Endodermal cell (in vitro differentiated cells): ENCODE measurements around the gene RAVER2. TPM values are rescaled to one million over a fixed set of nuclear protein-coding genes. Genes with fewer than 3 reads are reported as not detected.

Source experiments
- DNase-seq: peaks from one replicate; pipeline ENCODE4 v3.0.0-alpha.2; 2017
- H3K27ac ChIP-seq: 2 replicates; pipeline ENCODE4 v1.5.1; 2013; ENCODE audit warnings: mild to moderate bottlenecking, low read depth, low read length, moderate library complexity
- H3K27me3 ChIP-seq: 2 replicates; pipeline ENCODE4 v1.6.1; 2013; ENCODE audit warnings: mild to moderate bottlenecking, low read length, moderate library complexity; ENCODE audit not compliant: insufficient read depth, control insufficient read depth, poor library complexity, severe bottlenecking
- H3K36me3 ChIP-seq: 2 replicates; pipeline ENCODE4 v1.7.0; 2013; ENCODE audit warnings: mild to moderate bottlenecking, low read length, moderate library complexity; ENCODE audit not compliant: control insufficient read depth, insufficient read depth
- H3K4me1 ChIP-seq: one replicate; pipeline ENCODE4 v1.7.0; 2013; ENCODE audit warnings: low read length; ENCODE audit not compliant: control insufficient read depth, insufficient read depth
- H3K4me3 ChIP-seq: 2 replicates; pipeline ENCODE4 v1.5.1; 2013; ENCODE audit warnings: mild to moderate bottlenecking, low read length, moderate library complexity
- H3K9ac ChIP-seq: 2 replicates; pipeline ENCODE4 v1.6.1; 2013; ENCODE audit warnings: mild to moderate bottlenecking, low read length, moderate library complexity; ENCODE audit not compliant: poor library complexity, severe bottlenecking; ENCODE audit errors: extremely low read depth
- H3K9me3 ChIP-seq: 2 replicates; pipeline ENCODE4 v1.6.1; 2013; ENCODE audit warnings: mild to moderate bottlenecking, low read length, moderate library complexity; ENCODE audit not compliant: control insufficient read depth
- H3K27ac Mint-ChIP-seq: 2 replicates; pipeline ENCODE4 v1.8.0; 2020; ENCODE audit warnings: mixed read lengths
- H3K27me3 Mint-ChIP-seq: 2 replicates; pipeline ENCODE4 v1.8.0; 2021; ENCODE audit warnings: mild to moderate bottlenecking, mixed read lengths; ENCODE audit not compliant: insufficient read depth
- H3K36me3 Mint-ChIP-seq: 2 replicates; pipeline ENCODE4 v1.8.0; 2020; ENCODE audit warnings: low read depth, mixed read lengths
- H3K4me1 Mint-ChIP-seq: 2 replicates; pipeline ENCODE4 v1.8.0; 2020; ENCODE audit warnings: mixed read lengths
- H3K4me3 Mint-ChIP-seq: 2 replicates; pipeline ENCODE4 v1.8.0; 2020; ENCODE audit warnings: mild to moderate bottlenecking, moderate library complexity, mixed read lengths
- H3K9me3 Mint-ChIP-seq: 2 replicates; pipeline ENCODE4 v1.8.0; 2020; ENCODE audit warnings: mild to moderate bottlenecking, mixed read lengths
- CTCF ChIP-seq: fragments of 200-600 bp; sonication (generic); conservative IDR thresholded peaks from 2 replicates; pipeline ENCODE4 v1.5.0; 2021; ENCODE audit warnings: antibody characterized with exemption, mild to moderate bottlenecking
- WGBS, 2 experiments: methylation state at CpG; one replicate each; pipeline versions ENCODE4 v1.1.5 to v1.1.7; 2013; ENCODE audit warnings: missing lambda C conversion rate in 2 of 2, mixed read lengths in 1 of 2; ENCODE audit not compliant: insufficient coverage in 1 of 2, insufficient read length in 1 of 2; 5-methylcytosine and 5-hydroxymethylcytosine counted together
- total RNA-seq, 2 donors: library from RNA; stranded (reverse); fragmentation: NEBNext Ultra II Directional in 1 of 2; extraction: Animal tissue kit (Norgen Biotek cat#: 25700) in 1 of 2; gene quantifications; 2 replicates in 1 of 2; 3 replicates in 1 of 2; pipeline ENCODE4 v1.2.1, GENCODE V29; 2021

Gene RAVER2
- total RNA-seq, 2 donors from 2014 or later = 20.3 to 21.8 TPM

GRCh38 chr1:64878931-64879611 lies 134.2 kb downstream of the RAVER2 start:
- DNase-seq = no peak
- peaks cover 6% of the 10 kb centered on the region for H3K36me3 Mint-ChIP-seq
- Histone ChIP-seq H3K4me3 (no peak overlapping the region), H3K9me3 (no peaks in the 10 kb centered on the region), H3K27ac (no peak overlapping the region), H3K9ac (no peak overlapping the region), H3K27me3 (no peaks in the 10 kb centered on the region), H3K36me3 (peaks cover 13% of the 10 kb centered on the region), H3K4me1 (peaks cover 18% of the 10 kb centered on the region)
- no peaks in the 10 kb centered on the region for H3K27me3 Mint-ChIP-seq
- no peak for TF ChIP-seq CTCF
- H3K4me1 Mint-ChIP-seq = peaks cover 33% of the 10 kb centered on the region
- 87 to 95% methylated on average over 6 to 10 of the region's 12 CpGs for WGBS, 2 experiments
- no peak overlapping the region for H3K4me3 Mint-ChIP-seq
- no peaks in the 10 kb centered on the region for H3K9me3 Mint-ChIP-seq
- no peak overlapping the region for H3K27ac Mint-ChIP-seq

- DNase-seq = no peak
- peaks cover 37% of the 10 kb centered on the region for H3K4me1 Mint-ChIP-seq
- no peak overlapping the region for H3K9ac ChIP-seq
- no peaks in the 10 kb centered on the region for H3K9me3 ChIP-seq
- no peaks in the 10 kb centered on the region for H3K9me3 Mint-ChIP-seq
- no peak overlapping the region for H3K4me3 ChIP-seq
- WGBS, 2 experiments = 92 to 94% methylated on average over 3 to 4 of the region's 4 CpGs
- peaks cover 4% of the 10 kb centered on the region for H3K36me3 Mint-ChIP-seq
- H3K27ac ChIP-seq = no peak overlapping the region
- no peak overlapping the region for H3K4me3 Mint-ChIP-seq
- no peaks in the 10 kb centered on the region for H3K27me3 ChIP-seq
- peaks cover 18% of the 10 kb centered on the region for H3K4me1 ChIP-seq
- TF ChIP-seq CTCF = no peak
- H3K27ac Mint-ChIP-seq = no peak overlapping the region
- H3K27me3 Mint-ChIP-seq = no peaks in the 10 kb centered on the region
- H3K36me3 ChIP-seq = peaks cover 12% of the 10 kb centered on the region
These were observed 135.6 kb downstream of the RAVER2 start for GRCh38 chr1:64880449-64880848.

- no peak overlapping the region for H3K27ac ChIP-seq
These were observed 136.4 kb downstream of the RAVER2 start for GRCh38 chr1:64881281-64881680.

More at GRCh38 chr1:64881281-64881680, 136.4 kb downstream of the RAVER2 start:
- H3K27me3 Mint-ChIP-seq = no peaks in the 10 kb centered on the region
- 80 to 86% methylated on average over 1 of the region's 1 CpG for WGBS, 2 experiments
- no peaks in the 10 kb centered on the region for H3K9me3 Mint-ChIP-seq
- no peak overlapping the region for H3K4me3 Mint-ChIP-seq
- Histone ChIP-seq H3K9ac (no peak overlapping the region), H3K4me3 (no peak overlapping the region), H3K36me3 (peaks cover 4% of the 10 kb centered on the region), H3K4me1 (peaks cover 18% of the 10 kb centered on the region), H3K9me3 (no peaks in the 10 kb centered on the region), H3K27me3 (no peaks in the 10 kb centered on the region)
- peak overlapping the region; percentile 56 for H3K27ac Mint-ChIP-seq
- no peak for DNase-seq
- no peak for TF ChIP-seq CTCF
- peaks cover 2% of the 10 kb centered on the region for H3K36me3 Mint-ChIP-seq
- H3K4me1 Mint-ChIP-seq = peaks cover 38% of the 10 kb centered on the region

Other genes with a start within 250 kb of the RAVER2 start
- gene JAK1, start 221.5 kb downstream of the RAVER2 start, total RNA-seq = 10 to 100 TPM; 22.9 to 23.2 TPM